Heart left ventricle (tissue), 13 donors: ENCODE data around the gene MUCL3.

Experiments used
- CTCF ChIP-seq, 12 donors: fragments of 200-600 bp; sonication (generic) in 4 of 12; IDR thresholded peaks; one replicate each; pipeline versions ENCODE4 v1.5.0 to v1.8.0; 2018 to 2022; ENCODE audit warnings: antibody characterized with exemption in 12 of 12, mild to moderate bottlenecking in 5 of 12
- POLR2A ChIP-seq, 2 donors: fragments of 450-650 bp; IDR thresholded peaks; one replicate each; pipeline ENCODE4 v1.6.1; 2017; ENCODE audit warnings: antibody characterized with exemption in 2 of 2, mild to moderate bottlenecking in 2 of 2, moderate library complexity in 2 of 2
- donor health status: ischemic (EF 13 %, LVEDD 7.1; RV severe dilation, severe dysfunction).
- donor health status: DM: no; HTN: yes; CAD: no.
- donor health status: DM: no; HTN: no; CAD: no.
- donor health status: ischemic (EF 25% LVEDD 6.9; RV normal size, moderate dysfunction).
- donor health status: ischemic (EF 25% LVEDD 5.7; RV mildly dilated, moderate dysfunction).
- donor health status: ischemic (EF 35%, LVEDD 5.7; RV mildly dilated, moderate dysfunction).
- donor health status: nonischemic (EF 11% LVEDD 7.7; RV severe dilation, severe dysfunction).
- donor health status: DM: yes; HTN: yes; CAD: no.
- donor health status: PGD.
- donor health status: ischemic (EF 29% LVEDD 5.4; RV normal size, mild dysfunction).
- donor health status: nonischemic (EF 23%, LVEDD 6.1; RV moderate dilation, normal function).

GRCh38 chr6:30932665-30933365, 8.0 kb upstream of the MUCL3 start:
- no peak for TF ChIP-seq POLR2A (IDR thresholded peaks at IDR 0.05)
- TF ChIP-seq CTCF (IDR thresholded peaks at IDR 0.05) = no peak
